Kidney epithelial cell (primary cell): ENCODE results near the gene SNCB. TPM values are rescaled to one million over a fixed set of nuclear protein-coding genes. Genes with fewer than 3 reads are reported as not detected.

Experiments
- DNase-seq: peaks from one replicate; pipeline ENCODE4 v3.0.0-alpha.2; 2010; ENCODE audit warnings: low read depth
- H3K27me3 ChIP-seq: 2 replicates; pipeline ENCODE4 v1.6.0; 2011; ENCODE audit warnings: low read length; ENCODE audit not compliant: control insufficient read depth, insufficient read depth
- H3K36me3 ChIP-seq: 2 replicates; pipeline ENCODE4 v1.5.1; 2011; ENCODE audit warnings: low read length; ENCODE audit not compliant: control insufficient read depth, insufficient read depth
- H3K4me3 ChIP-seq: 2 replicates; pipeline ENCODE4 v1.5.1; 2011; ENCODE audit warnings: low read depth, mild to moderate bottlenecking, control low read depth, low read length
- CTCF ChIP-seq: IDR thresholded peaks from 2 replicates; pipeline ENCODE4 v1.5.1; 2011; ENCODE audit warnings: mild to moderate bottlenecking, moderate library complexity, low read length, control low read depth, inconsistent platforms; ENCODE audit not compliant: insufficient read depth, poor library complexity, severe bottlenecking
- total RNA-seq: library from RNA; depleted of rRNA; stranded (reverse); fragments of >200 nt; gene quantifications from 2 replicates; pipeline ENCODE4 v1.2.3, GENCODE V29; 2015

SNCB gene
- total RNA-seq, 1 donor from 2014 or later: not detected

DNA sequence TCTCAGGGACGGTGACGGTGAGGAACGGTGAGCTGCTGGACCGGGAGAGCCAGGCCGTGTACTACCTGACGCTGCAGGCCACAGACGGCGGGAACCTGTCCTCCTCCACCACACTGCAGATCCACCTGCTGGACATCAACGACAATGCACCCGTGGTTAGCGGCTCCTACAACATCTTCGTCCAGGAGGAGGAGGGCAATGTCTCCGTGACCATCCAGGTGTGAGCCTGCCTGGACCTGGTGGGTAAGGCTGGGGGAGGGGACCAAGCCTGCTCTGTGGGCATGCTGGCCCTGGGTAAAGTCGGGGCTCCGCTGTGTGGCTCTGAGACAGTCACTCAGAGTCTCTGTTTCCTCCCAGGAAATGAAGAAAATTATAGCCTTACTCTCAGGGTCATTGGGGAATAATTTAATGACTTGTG, 51.9 kb downstream of the SNCB start:
- peak; percentile 74 for TF ChIP-seq CTCF
- no peak for DNase-seq
- Histone ChIP-seq H3K36me3 (no peaks in the 10 kb centered on the region), H3K27me3 (no peaks in the 10 kb centered on the region), H3K4me3 (no peak overlapping the region)

GRCh38 chr5:176577312-176578176, 52.8 kb downstream of the SNCB start:
- DNase-seq: no peak
- peaks cover 5% of the 10 kb centered on the region for H3K27me3 ChIP-seq
- peak; percentile 9 for TF ChIP-seq CTCF

GRCh38 chr5:176575488-176576422, 54.6 kb downstream of the SNCB start:
- H3K36me3 ChIP-seq: no peaks in the 10 kb centered on the region
- no peak overlapping the region for H3K4me3 ChIP-seq
- no peak for DNase-seq
- no peak for TF ChIP-seq CTCF
- H3K27me3 ChIP-seq: peaks cover 10% of the 10 kb centered on the region

More at GRCh38 chr5:176577312-176578176, 52.8 kb downstream of the SNCB start:
- no peaks in the 10 kb centered on the region for H3K36me3 ChIP-seq
- H3K4me3 ChIP-seq: no peak overlapping the region

- no peak for DNase-seq
- H3K4me3 ChIP-seq: no peak overlapping the region
- no peaks in the 10 kb centered on the region for H3K36me3 ChIP-seq
- peaks cover 10% of the 10 kb centered on the region for H3K27me3 ChIP-seq
- TF ChIP-seq CTCF: no peak
These were observed 55.3 kb downstream of the SNCB start for GRCh38 chr5:176575066-176575465.

- DNase-seq: no peak
- Histone ChIP-seq H3K36me3 (no peaks in the 10 kb centered on the region), H3K27me3 (peaks cover 10% of the 10 kb centered on the region), H3K4me3 (no peak overlapping the region)
- no peak for TF ChIP-seq CTCF
These were observed 56.1 kb downstream of the SNCB start for GRCh38 chr5:176574297-176574591.
